GM18873 (cell line): ENCODE data around the gene NUDT1.
A peak's percentile ranks its signal among the peaks of the same experiment; 100 is the strongest.

Experiments
- ATAC-seq: cut with Tn5 transposase; IDR thresholded peaks from one replicate; pipeline ENCODE4 v1.9.1; 2021; ENCODE audit warnings: mild to moderate bottlenecking, moderate library complexity, moderate number of reproducible peaks; ENCODE audit not compliant: unreplicated experiment, low FRiP score

NUDT1 gene

GRCh38 chr7:2289111-2289586, 47.1 kb downstream of the NUDT1 start:
- ATAC-seq = no peak

GRCh38 chr7:2289621-2290020, 47.6 kb downstream of the NUDT1 start:
- ATAC-seq = no peak

GRCh38 chr7:2290877-2291276, 48.9 kb downstream of the NUDT1 start:
- no peak for ATAC-seq

GRCh38 chr7:2295936-2296620, 54.1 kb downstream of the NUDT1 start:
- ATAC-seq = no peak

GRCh38 chr7:2296832-2297231, 54.8 kb downstream of the NUDT1 start:
- no peak for ATAC-seq

- peak; percentile 42 for ATAC-seq
These were observed 57.3 kb downstream of the NUDT1 start for GRCh38 chr7:2299131-2299829.

GRCh38 chr7:2299870-2300512, 58.0 kb downstream of the NUDT1 start:
- ATAC-seq = no peak
